Neuron (in vitro differentiated cells): Measurements from ENCODE around the gene DNASE1L3.
A peak's percentile ranks its signal among the peaks of the same experiment; 100 is the strongest.

Source experiments
- H2AFZ ChIP-seq: one replicate; pipeline ENCODE4 v1.6.1; 2013; ENCODE audit warnings: low read depth, mild to moderate bottlenecking, inconsistent platforms, low read length, moderate library complexity
- H3K27me3 ChIP-seq: one replicate; pipeline ENCODE4 v1.6.1; 2013; ENCODE audit warnings: low read length; ENCODE audit not compliant: insufficient read depth
- H3K36me3 ChIP-seq: one replicate; pipeline ENCODE4 v1.6.1; 2013; ENCODE audit warnings: low read length; ENCODE audit not compliant: insufficient read depth
- H3K4me1 ChIP-seq: one replicate; pipeline ENCODE4 v1.6.1; 2013; ENCODE audit warnings: low read length; ENCODE audit not compliant: insufficient read depth
- H3K4me3 ChIP-seq: 2 replicates; pipeline ENCODE4 v1.5.1; 2013; ENCODE audit warnings: mild to moderate bottlenecking, low read length, moderate library complexity
- H3K9me3 ChIP-seq: one replicate; pipeline ENCODE4 v1.6.1; 2013; ENCODE audit warnings: low read length

The DNASE1L3 gene

GRCh38 chr3:58177747-58178527 lies 32.8 kb downstream of the DNASE1L3 start:
- H3K27me3 ChIP-seq = no peaks in the 10 kb centered on the region

GRCh38 chr3:58176827-58177489 lies 33.8 kb downstream of the DNASE1L3 start:
- H2AFZ ChIP-seq = no peak overlapping the region
- no peaks in the 10 kb centered on the region for H3K27me3 ChIP-seq
- no peaks in the 10 kb centered on the region for H3K36me3 ChIP-seq
- no peaks in the 10 kb centered on the region for H3K9me3 ChIP-seq
- H3K4me3 ChIP-seq = no peak overlapping the region
- H3K4me1 ChIP-seq = peaks cover 11% of the 10 kb centered on the region

More at GRCh38 chr3:58177747-58178527, 32.8 kb downstream of the DNASE1L3 start:
- no peaks in the 10 kb centered on the region for H3K36me3 ChIP-seq
- H2AFZ ChIP-seq = no peak overlapping the region
- peaks cover 11% of the 10 kb centered on the region for H3K4me1 ChIP-seq
- no peak overlapping the region for H3K4me3 ChIP-seq
- no peaks in the 10 kb centered on the region for H3K9me3 ChIP-seq

- H3K4me1 ChIP-seq = peaks cover 11% of the 10 kb centered on the region
- no peaks in the 10 kb centered on the region for H3K9me3 ChIP-seq
- H3K27me3 ChIP-seq = no peaks in the 10 kb centered on the region
- no peaks in the 10 kb centered on the region for H3K36me3 ChIP-seq
- no peak overlapping the region for H2AFZ ChIP-seq
- H3K4me3 ChIP-seq = no peak overlapping the region
These were observed 34.6 kb downstream of the DNASE1L3 start for GRCh38 chr3:58176185-58176530.

- Histone ChIP-seq H3K4me3 (no peak overlapping the region), H3K9me3 (no peaks in the 10 kb centered on the region), H3K36me3 (peaks cover 4% of the 10 kb centered on the region), H3K4me1 (peaks cover 11% of the 10 kb centered on the region), H3K27me3 (no peaks in the 10 kb centered on the region), H2AFZ (peak overlapping the region; percentile 40)
These were observed 35.2 kb downstream of the DNASE1L3 start for GRCh38 chr3:58175437-58176184.

GRCh38 chr3:58175187-58175436 lies 35.7 kb downstream of the DNASE1L3 start:
- Histone ChIP-seq H3K36me3 (peaks cover 8% of the 10 kb centered on the region), H2AFZ (peak overlapping the region; percentile 40), H3K27me3 (no peaks in the 10 kb centered on the region), H3K4me3 (no peak overlapping the region), H3K9me3 (no peaks in the 10 kb centered on the region), H3K4me1 (peaks cover 11% of the 10 kb centered on the region)

- no peaks in the 10 kb centered on the region for H3K9me3 ChIP-seq
- H2AFZ ChIP-seq = no peak overlapping the region
- H3K27me3 ChIP-seq = no peaks in the 10 kb centered on the region
- peaks cover 14% of the 10 kb centered on the region for H3K36me3 ChIP-seq
- peaks cover 11% of the 10 kb centered on the region for H3K4me1 ChIP-seq
- H3K4me3 ChIP-seq = no peak overlapping the region
These were observed 36.9 kb downstream of the DNASE1L3 start for GRCh38 chr3:58173669-58174398.

- H3K36me3 ChIP-seq = peaks cover 14% of the 10 kb centered on the region
These were observed 37.6 kb downstream of the DNASE1L3 start for GRCh38 chr3:58173029-58173668.

GRCh38 chr3:58171126-58171525 lies 39.6 kb downstream of the DNASE1L3 start:
- Histone ChIP-seq H3K27me3 (no peaks in the 10 kb centered on the region), H3K4me3 (no peak overlapping the region), H3K36me3 (peaks cover 14% of the 10 kb centered on the region), H3K9me3 (no peaks in the 10 kb centered on the region), H2AFZ (no peak overlapping the region), H3K4me1 (peaks cover 11% of the 10 kb centered on the region)

More at GRCh38 chr3:58173029-58173668, 37.6 kb downstream of the DNASE1L3 start:
- H3K9me3 ChIP-seq = no peaks in the 10 kb centered on the region
- no peak overlapping the region for H3K4me3 ChIP-seq
- no peaks in the 10 kb centered on the region for H3K27me3 ChIP-seq
- peaks cover 11% of the 10 kb centered on the region for H3K4me1 ChIP-seq
- H2AFZ ChIP-seq = no peak overlapping the region

GRCh38 chr3:58170376-58170775 lies 40.4 kb downstream of the DNASE1L3 start:
- H3K4me1 ChIP-seq = peaks cover 5% of the 10 kb centered on the region
- peaks cover 14% of the 10 kb centered on the region for H3K36me3 ChIP-seq
- no peaks in the 10 kb centered on the region for H3K9me3 ChIP-seq
- H3K27me3 ChIP-seq = no peaks in the 10 kb centered on the region
- H3K4me3 ChIP-seq = no peak overlapping the region
- no peak overlapping the region for H2AFZ ChIP-seq

GRCh38 chr3:58169371-58169770 lies 41.4 kb downstream of the DNASE1L3 start:
- no peaks in the 10 kb centered on the region for H3K27me3 ChIP-seq
- no peak overlapping the region for H2AFZ ChIP-seq
- no peak overlapping the region for H3K4me3 ChIP-seq
- no peaks in the 10 kb centered on the region for H3K4me1 ChIP-seq
- no peaks in the 10 kb centered on the region for H3K9me3 ChIP-seq
- H3K36me3 ChIP-seq = peaks cover 14% of the 10 kb centered on the region

- Histone ChIP-seq H3K4me1 (no peaks in the 10 kb centered on the region), H3K36me3 (peaks cover 14% of the 10 kb centered on the region), H3K9me3 (no peaks in the 10 kb centered on the region), H3K4me3 (no peak overlapping the region), H2AFZ (no peak overlapping the region), H3K27me3 (no peaks in the 10 kb centered on the region)
These were observed 42.3 kb downstream of the DNASE1L3 start for GRCh38 chr3:58168498-58168897.

GRCh38 chr3:58167431-58168351 lies 43.1 kb downstream of the DNASE1L3 start:
- Histone ChIP-seq H3K4me3 (no peak overlapping the region), H3K36me3 (peaks cover 22% of the 10 kb centered on the region), H3K27me3 (no peaks in the 10 kb centered on the region), H2AFZ (no peak overlapping the region), H3K4me1 (no peaks in the 10 kb centered on the region), H3K9me3 (no peaks in the 10 kb centered on the region)
